GM12874 (cell line): Measurements from ENCODE around the gene RRP36.

Source experiments
- CTCF ChIP-seq: IDR thresholded peaks from 2 replicates; pipeline ENCODE4 v1.5.1; 2011; ENCODE audit warnings: low read depth, mild to moderate bottlenecking, control low read depth, low read length, moderate library complexity; ENCODE audit not compliant: insufficient read depth

Gene RRP36

GRCh38 chr6:43021270-43022047, at the start of gene RRP36:
RRP36 (plus strand) TSS chr6:43021623; CDS start chr6:43021655, 32 bp downstream.
- no peak for TF ChIP-seq CTCF

- TF ChIP-seq CTCF: no peak
Measured at GRCh38 chr6:42971746-42972327, 49.6 kb upstream of the RRP36 start.

GRCh38 chr6:42973926-42974325, 47.5 kb upstream of the RRP36 start:
- no peak for TF ChIP-seq CTCF

- no peak for TF ChIP-seq CTCF
Measured at GRCh38 chr6:42974919-42975505, 46.4 kb upstream of the RRP36 start.

GRCh38 chr6:42978487-42978838, 43.0 kb upstream of the RRP36 start:
- no peak for TF ChIP-seq CTCF

GRCh38 chr6:42978839-42979522, 42.4 kb upstream of the RRP36 start, which contains the start of gene PEX6:
PEX6 (minus strand) TSS chr6:42979181; CDS start chr6:42979150, 31 bp downstream.
- no peak for TF ChIP-seq CTCF
